SK-N-MC (cell line): ENCODE results near the gene RNF135.
"Not testable (repeated sequence)": the region's sequence is repeated elsewhere in the genome, so short reads cannot be mapped to it uniquely, and the experiment has no call there.

ENCODE experiments used
- EZH2 ChIP-seq: fragments of 200-600 bp; sonication (generic); IDR thresholded peaks from one replicate; pipeline ENCODE4 v1.6.1; 2017; ENCODE audit warnings: antibody characterized with exemption
- FOXP2 ChIP-seq: optimal IDR thresholded peaks from 2 replicates; pipeline ENCODE3; 2011; ENCODE audit warnings: mild to moderate bottlenecking, moderate library complexity; ENCODE audit not compliant: insufficient read depth; ENCODE audit errors: extremely low read length, control extremely low read depth
- POLR2AphosphoS5 ChIP-seq: IDR thresholded peaks from 2 replicates; pipeline ENCODE4 v1.6.1; 2012; ENCODE audit warnings: mild to moderate bottlenecking, low read depth, low read length, borderline replicate concordance

DNA sequence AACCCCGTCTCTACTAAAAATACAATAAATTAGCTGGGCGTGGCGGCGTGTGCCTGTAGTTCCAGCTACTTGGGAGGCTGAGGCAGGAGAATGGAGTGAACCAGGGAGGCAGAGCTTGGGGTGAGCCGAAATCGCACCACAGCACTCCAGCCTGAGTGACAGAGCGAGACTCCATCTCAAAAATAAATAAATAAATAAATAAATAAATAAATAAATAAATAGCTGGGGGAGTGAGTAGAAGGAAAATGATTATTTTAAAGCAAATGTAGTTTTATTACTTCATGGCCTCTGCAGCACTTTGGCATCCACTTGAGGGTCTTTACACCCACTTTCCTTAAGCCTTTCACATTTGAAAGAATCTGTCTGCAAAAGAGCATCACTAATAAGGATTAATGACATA is 70.0 kb downstream of the RNF135 start:
- TF ChIP-seq POLR2AphosphoS5, EZH2, FOXP2: not testable (repeated sequence)
